ENCODE results near the gene RPS6KA5.
"Not testable (repeated sequence)": the region's sequence is repeated elsewhere in the genome, so short reads cannot be mapped to it uniquely, and the experiment has no call there.

Gene RPS6KA5

GRCh38 chr14:90987140-90987539 is 73.3 kb downstream of the RPS6KA5 start:
- no peak for FAIRE-seq
- no peak for DNase-seq (ENCODE audit: low spot score)

GRCh38 chr14:90986510-90986909 is 73.9 kb downstream of the RPS6KA5 start:
- no peak for FAIRE-seq
- DNase-seq (ENCODE audit: low spot score): no peak

GRCh38 chr14:90985601-90986242 is 74.7 kb downstream of the RPS6KA5 start:
- FAIRE-seq (no peak), DNase-seq (ENCODE audit: low spot score) (no peak)

- no peak for FAIRE-seq
- DNase-seq (ENCODE audit: low spot score): no peak
Observed at GRCh38 chr14:90983560-90983959, 76.9 kb downstream of the RPS6KA5 start.

- no peak for FAIRE-seq
- DNase-seq (ENCODE audit: low spot score): no peak
Observed at GRCh38 chr14:90981636-90982035, 78.8 kb downstream of the RPS6KA5 start.

- not testable (repeated sequence) for FAIRE-seq; DNase-seq (ENCODE audit: low spot score)
Observed at GRCh38 chr14:90980636-90981035, 79.8 kb downstream of the RPS6KA5 start.

- FAIRE-seq (no peak), DNase-seq (ENCODE audit: low spot score) (no peak)
Observed at GRCh38 chr14:90979515-90979914, 80.9 kb downstream of the RPS6KA5 start.

GRCh38 chr14:90976101-90976500 is 84.3 kb downstream of the RPS6KA5 start:
- FAIRE-seq: no peak
- DNase-seq (ENCODE audit: low spot score): no peak

GRCh38 chr14:90971687-90972086 is 88.8 kb downstream of the RPS6KA5 start:
- FAIRE-seq (no peak), DNase-seq (ENCODE audit: low spot score) (no peak)

GRCh38 chr14:90970167-90970600 is 90.3 kb downstream of the RPS6KA5 start:
- no peak for FAIRE-seq
- no peak for DNase-seq (ENCODE audit: low spot score)

GRCh38 chr14:90969531-90970166 is 90.8 kb downstream of the RPS6KA5 start:
- FAIRE-seq (no peak), DNase-seq (ENCODE audit: low spot score) (no peak)

GRCh38 chr14:90968025-90968424 is 92.4 kb downstream of the RPS6KA5 start:
- FAIRE-seq (no peak), DNase-seq (ENCODE audit: low spot score) (no peak)

- no peak for DNase-seq (ENCODE audit: low spot score)
- FAIRE-seq: no peak
Observed at GRCh38 chr14:90966493-90966892, 93.9 kb downstream of the RPS6KA5 start.

GRCh38 chr14:90965765-90966164 is 94.7 kb downstream of the RPS6KA5 start:
- DNase-seq (ENCODE audit: low spot score) (no peak), FAIRE-seq (no peak)

- DNase-seq (ENCODE audit: low spot score): no peak
- FAIRE-seq: no peak
Observed at GRCh38 chr14:90963343-90963742, 97.1 kb downstream of the RPS6KA5 start.

- DNase-seq (ENCODE audit: low spot score): no peak
- no peak for FAIRE-seq
Observed at GRCh38 chr14:90962505-90963109, 97.8 kb downstream of the RPS6KA5 start.

GRCh38 chr14:90960818-90961217 is 99.6 kb downstream of the RPS6KA5 start:
- no peak for FAIRE-seq
- DNase-seq (ENCODE audit: low spot score): no peak

GRCh38 chr14:90959344-90959743 is 101.1 kb downstream of the RPS6KA5 start:
- FAIRE-seq (no peak), DNase-seq (ENCODE audit: low spot score) (no peak)

- no peak for DNase-seq (ENCODE audit: low spot score)
- FAIRE-seq: no peak
Observed at GRCh38 chr14:90956273-90956672, 104.2 kb downstream of the RPS6KA5 start.

- not testable (repeated sequence) for FAIRE-seq
Observed at GRCh38 chr14:90953643-90954042, 106.8 kb downstream of the RPS6KA5 start.

GRCh38 chr14:90943367-90943766 is 117.1 kb downstream of the RPS6KA5 start:
- FAIRE-seq: no peak

More at GRCh38 chr14:90953643-90954042, 106.8 kb downstream of the RPS6KA5 start:
- DNase-seq (ENCODE audit: low spot score): not testable (repeated sequence)

GRCh38 chr14:90942511-90942910 is 117.9 kb downstream of the RPS6KA5 start:
- FAIRE-seq (no peak), DNase-seq (ENCODE audit: low spot score) (no peak)

More at GRCh38 chr14:90943367-90943766, 117.1 kb downstream of the RPS6KA5 start:
- no peak for DNase-seq (ENCODE audit: low spot score)

GRCh38 chr14:90941706-90942105 is 118.7 kb downstream of the RPS6KA5 start:
- no peak for DNase-seq (ENCODE audit: low spot score)
- no peak for FAIRE-seq

Data from urothelium cell line (cell line).